HG03342 (cell line): Measurements from ENCODE around the gene BTBD19.
"Not testable (repeated sequence)": the region's sequence is repeated elsewhere in the genome, so short reads cannot be mapped to it uniquely, and the experiment has no call there.

ENCODE experiments used
- ATAC-seq: cut with Tn5 transposase; IDR thresholded peaks from one replicate; pipeline ENCODE4 v1.9.1; 2021; ENCODE audit warnings: mild to moderate bottlenecking, moderate library complexity; ENCODE audit not compliant: unreplicated experiment

The BTBD19 gene, protein sequence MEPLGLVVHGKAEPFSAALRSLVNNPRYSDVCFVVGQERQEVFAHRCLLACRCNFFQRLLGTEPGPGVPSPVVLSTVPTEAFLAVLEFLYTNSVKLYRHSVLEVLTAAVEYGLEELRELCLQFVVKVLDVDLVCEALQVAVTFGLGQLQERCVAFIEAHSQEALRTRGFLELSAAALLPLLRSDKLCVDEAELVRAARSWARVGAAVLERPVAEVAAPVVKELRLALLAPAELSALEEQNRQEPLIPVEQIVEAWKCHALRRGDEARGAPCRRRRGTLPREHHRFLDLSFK

DNA sequence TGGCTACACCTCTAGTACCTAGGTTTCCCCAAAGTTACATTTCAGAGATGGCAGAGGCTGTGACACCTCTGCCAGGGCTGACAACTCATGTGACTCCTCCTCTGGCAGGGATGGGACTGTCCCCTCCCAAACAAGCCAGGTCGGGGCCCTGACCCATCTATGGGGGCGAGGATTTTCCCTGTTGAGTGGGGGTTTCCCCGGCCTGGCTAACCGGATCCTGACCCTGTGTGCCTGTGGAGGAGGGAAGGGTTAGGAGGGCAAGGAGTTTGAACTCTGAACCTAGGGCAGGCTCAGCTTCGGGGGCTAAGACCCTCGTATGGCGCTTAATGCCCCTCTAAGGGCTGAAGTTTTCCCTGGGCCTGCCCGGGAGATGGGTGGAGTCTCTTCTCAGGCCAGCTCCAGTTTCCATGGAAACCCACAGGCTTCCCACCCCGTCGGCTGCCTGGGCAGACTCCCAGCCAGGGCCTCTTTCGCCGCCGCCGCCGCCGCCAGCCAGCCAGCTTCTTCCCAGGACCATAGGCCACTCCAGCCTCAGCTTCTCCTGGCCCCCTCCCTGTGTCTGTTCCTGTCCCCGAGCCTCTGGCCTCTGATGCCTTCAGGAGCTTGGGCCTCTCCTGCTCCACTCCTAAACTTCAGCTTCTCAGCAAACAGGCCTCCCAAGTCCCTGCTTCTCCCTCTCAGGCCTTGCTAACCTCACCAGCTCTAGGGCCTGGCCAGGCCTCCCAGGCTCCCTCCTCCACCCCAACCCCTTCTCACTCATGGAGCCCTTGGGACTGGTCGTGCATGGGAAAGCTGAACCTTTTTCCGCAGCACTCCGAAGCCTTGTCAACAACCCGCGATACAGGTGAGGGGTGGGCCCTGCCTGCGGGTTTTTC lies at the start of gene BTBD19:
TSS of gene BTBD19 (plus strand) at position 461 of the 875 bp plus-strand sequence. CDS start at position 759, 298 bp downstream.
- ATAC-seq, result no peak

DNA sequence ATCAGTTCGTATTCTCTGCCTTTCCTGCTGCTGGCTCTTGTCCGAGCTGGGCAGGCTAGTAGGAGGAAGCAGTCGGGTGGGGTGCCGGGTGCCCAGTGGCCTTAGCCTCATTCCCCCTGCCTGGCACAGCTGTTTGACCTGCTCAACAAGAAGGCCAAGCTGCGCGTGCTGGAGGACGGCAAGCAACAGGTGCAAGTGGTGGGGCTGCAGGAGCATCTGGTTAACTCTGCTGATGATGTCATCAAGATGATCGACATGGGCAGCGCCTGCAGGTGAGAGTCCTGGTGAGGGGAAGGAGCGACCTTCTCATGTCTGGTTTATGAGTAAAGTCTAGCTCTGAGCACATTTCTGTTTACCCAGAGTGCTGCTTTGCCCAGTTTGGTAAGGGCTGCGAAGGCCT lies 49.2 kb upstream of the BTBD19 start:
- no peak for ATAC-seq

DNA sequence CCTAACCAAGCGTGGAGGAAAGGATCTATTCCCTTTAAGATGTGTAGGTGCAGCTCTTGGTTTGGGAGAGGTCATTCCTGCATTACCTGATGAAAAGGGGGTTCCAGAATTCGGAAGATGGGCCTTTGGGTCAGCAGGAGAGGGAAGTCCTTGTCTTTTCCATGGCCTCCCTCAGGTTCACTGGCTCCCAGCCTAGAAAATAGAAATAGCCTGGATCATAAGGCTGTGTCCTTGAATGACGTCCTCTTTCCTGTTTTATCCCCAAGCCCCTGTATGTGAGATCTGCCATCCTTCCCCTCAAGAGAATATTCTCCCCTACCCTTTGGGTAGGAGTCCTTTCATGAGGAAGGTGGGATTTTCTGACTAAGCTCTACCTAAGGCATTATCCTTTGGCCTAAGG lies 47.4 kb upstream of the BTBD19 start:
- no peak for ATAC-seq

DNA sequence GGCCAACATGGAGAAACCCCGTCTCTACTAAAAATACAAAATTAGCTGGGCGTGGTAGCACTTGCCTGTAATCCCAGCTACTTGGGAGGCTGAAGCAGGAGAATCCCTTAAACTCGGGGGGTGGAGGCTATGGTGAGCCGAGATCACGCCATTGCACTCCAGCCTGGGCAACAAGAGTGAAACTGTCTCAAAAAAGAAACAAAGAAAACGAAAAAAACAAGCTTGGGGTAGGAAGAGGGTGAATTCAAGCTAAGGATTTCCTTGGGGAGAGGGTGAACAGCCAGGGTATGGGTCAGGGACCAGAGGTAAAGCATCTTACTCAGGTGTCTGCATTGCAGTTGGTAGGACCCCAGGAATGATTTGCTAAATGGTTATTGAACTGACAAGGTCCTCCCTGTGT lies 41.9 kb upstream of the BTBD19 start:
- ATAC-seq, result not testable (repeated sequence)

DNA sequence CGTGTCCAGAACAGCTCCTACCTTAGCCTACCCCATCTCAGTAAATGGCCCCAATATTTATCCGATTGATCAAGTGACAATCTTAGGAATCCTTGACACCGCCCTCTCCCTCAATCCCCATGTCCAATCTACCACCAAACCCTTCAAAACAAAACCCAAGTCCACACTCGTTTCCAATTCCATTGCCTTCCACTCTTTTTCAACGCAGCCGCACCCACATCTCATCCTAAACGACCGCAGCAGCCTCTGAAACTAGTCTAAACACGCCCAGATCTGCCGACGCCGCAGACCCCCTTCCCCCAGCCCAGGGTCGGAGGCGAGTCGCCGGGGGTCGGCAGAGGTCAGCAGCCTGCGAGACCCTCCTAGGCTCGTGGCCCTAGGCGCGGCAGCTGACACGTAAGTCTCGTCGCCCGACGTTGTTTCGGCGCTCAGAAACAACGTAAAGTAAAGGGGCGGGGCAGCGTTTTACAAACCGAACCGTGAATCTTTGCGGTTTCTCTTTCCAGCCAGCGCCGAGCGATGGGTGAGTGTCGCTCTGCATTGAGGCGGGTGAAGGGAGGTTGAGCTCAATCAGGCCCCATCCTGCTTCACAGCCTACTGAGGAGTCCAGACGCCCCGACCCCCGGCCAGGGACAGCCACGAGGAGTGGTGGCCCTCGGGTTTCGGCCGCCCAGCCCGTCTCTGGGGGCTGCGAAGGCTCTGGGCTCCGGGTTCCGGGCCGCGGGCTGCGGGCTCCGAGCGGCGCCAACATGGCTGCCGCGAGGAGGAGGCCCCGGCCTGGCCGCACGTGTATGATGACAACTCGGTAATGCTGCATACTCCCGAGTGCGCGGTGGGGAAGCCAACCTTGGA lies 33.0 kb upstream of the BTBD19 start, which contains the start of gene RPS8:
TSS of gene RPS8 (plus strand) at position 463 of the 852 bp plus-strand sequence. CDS start at position 520, 57 bp downstream.
- ATAC-seq, result peak; percentile 75

DNA sequence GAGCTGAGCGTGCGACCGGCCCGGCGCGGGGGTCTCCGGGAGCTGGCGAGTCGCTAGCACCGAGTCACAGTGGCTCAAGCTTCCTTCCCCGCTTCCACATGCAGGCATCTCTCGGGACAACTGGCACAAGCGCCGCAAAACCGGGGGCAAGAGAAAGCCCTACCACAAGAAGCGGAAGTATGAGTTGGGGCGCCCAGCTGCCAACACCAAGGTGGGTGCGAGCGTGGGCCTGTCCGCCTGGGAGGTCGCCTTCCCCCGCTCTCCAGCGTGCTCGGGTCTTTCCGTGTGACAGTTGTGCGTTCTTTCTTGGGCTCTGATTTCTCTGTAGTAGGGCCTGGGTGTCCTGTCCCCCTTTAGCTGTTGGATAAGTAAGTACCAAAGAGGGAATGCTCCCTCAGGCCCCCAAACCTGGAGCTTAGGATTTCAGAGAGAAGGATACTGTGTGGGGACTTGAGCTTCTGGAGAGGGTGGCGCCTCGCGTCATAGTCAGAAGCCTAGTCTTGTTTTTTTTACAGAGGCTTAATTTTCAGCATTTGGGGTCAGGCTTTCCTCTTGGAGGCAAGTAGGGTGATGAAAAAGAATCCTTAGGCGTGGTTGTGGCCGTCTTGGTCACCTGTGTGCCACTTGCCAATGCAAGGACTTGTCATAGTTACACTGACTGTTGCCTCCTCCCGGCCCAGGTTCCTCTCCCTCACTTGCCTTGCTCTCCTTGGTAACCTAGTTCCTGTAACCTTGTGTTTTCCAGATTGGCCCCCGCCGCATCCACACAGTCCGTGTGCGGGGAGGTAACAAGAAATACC lies 32.2 kb upstream of the BTBD19 start:
- no peak for ATAC-seq

DNA sequence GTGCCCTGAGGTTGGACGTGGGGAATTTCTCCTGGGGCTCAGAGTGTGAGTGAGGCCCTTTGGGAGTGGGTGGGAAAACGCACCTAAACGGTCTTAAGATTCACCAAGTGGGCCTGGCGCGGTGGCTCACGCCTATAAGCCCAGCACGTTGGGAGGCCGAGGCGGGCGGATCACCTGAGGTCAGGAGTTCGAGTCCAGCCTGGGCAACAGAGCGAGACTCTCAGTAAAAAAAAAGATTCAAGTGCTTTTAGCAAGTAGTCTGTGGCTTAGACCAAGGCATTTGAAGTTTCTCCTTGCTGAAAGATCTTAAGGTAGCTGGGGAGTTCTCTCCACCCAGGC lies 31.6 kb upstream of the BTBD19 start:
- no peak for ATAC-seq

DNA sequence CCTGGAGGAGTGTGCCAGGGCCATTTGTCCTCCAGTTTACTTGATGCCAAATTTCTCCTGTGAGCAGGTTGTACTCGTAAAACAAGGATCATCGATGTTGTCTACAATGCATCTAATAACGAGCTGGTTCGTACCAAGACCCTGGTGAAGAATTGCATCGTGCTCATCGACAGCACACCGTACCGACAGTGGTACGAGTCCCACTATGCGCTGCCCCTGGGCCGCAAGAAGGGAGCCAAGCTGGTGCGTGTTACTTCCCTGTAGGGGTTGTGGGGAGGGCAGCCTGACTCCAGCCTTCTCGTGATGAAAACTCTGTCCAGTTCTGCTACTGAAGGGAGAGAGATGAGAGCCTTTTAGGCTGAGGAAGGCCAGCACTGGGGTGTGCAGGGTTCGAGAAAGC lies 30.8 kb upstream of the BTBD19 start:
- no peak for ATAC-seq

DNA sequence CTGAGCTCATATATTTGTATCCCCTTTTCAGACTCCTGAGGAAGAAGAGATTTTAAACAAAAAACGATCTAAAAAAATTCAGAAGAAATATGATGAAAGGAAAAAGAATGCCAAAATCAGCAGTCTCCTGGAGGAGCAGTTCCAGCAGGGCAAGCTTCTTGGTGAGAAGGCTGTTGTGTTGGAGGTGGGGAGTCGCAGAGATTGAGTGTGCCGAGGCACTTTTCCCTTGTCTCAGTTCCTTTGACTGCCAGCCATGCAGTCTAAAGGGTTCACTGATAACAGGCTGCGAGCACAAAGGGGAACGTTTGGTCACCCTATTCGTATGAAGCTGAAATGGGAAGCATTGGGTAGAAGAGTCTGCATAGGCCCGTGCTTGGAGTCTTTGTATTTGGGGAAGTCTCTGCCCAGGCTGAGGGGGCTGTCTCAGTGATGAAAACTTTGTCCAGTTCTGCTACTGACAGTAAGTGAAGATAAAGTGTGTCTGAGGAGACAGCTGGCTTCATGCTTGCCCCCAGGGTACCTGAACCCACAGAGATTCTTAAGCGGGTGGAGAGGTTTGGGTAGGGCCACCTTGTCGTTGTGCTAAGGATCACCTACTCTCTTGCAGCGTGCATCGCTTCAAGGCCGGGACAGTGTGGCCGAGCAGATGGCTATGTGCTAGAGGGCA lies 30.2 kb upstream of the BTBD19 start:
- no peak for ATAC-seq

DNA sequence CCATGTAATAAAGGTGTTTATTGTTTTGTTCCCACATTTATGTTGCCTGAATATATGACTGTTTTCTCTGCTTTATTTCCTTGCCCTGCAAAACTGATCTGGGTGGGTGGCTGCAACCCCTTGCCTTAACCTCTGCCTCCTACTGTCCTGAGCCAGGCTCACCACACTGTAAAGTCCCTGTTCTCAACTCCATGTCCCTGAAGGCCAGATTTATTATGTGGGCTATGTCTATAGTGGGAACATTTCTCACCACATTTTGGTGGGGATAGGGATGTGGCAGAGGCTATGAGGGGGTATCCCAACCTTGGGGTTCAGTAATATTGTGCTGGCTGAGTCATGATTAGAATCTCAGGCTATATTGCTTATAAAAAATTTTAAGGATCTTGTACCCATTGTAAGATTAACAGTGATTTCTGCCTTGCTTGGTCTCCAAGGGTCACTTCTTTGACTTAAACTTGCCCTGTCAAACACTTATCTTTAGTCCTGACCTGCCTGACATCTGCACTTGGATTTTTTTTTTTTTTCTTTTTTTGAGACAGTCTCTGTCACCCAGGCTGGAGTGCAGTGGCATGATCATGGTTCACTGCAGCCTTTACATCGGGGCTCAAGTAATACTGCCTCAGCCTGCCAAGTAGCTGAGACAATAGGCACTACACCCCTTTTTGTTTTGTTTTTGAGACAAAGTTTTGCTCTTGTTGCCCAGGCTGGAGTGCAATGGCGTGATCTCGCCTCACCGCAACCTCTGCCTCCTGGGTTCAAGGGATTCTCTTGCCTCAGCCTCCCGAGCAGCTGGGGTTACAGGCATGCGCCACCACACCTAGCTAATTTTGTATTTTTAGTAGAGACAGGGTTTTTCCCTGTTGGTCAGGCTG lies 29.4 kb upstream of the BTBD19 start:
- ATAC-seq, result no peak

DNA sequence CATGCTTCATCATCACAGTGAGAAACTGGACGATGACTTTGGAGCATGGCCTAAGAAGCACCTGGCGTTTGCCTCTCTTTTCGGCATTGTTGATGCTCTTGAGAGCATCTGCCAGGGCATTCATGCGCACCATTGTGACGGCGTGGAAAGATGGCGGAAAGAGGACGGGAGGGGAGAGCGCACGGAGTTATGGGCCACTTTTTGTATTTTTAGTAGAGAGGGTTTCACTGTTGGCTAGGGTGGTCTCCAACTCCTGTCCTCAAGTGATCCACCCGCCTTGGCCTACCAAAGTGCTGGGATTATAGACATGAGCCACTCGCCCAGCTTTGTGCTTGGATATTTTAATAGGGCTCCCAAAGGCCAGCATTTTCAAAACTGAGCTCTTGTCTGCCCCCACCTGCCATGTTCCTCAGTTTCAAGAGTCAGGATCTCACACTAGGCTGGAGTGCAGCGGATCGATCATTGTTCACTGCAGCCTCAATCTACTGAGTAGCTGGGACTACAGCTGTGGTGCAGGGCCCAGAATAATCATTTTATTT lies 27.7 kb upstream of the BTBD19 start:
- ATAC-seq, result no peak

DNA sequence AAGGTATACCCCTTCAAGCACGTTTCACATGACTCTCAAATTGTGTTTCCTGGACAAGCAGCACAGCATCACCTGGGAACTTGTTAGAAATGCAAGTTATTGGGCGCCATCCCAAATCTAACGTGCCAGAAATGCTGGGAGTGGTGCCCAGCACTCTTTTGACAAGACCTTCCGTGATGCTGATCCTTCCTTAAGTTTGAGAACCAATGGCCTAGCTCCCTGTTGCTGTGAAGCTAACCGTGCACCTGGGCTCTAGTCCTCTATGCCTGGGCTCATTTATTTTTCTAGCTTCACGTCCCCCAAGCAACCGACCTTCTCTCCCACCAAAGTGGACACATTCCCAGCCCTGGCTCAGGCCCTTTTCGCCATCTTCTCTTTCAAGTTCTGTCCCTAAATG lies 24.6 kb upstream of the BTBD19 start:
- ATAC-seq, result no peak

DNA sequence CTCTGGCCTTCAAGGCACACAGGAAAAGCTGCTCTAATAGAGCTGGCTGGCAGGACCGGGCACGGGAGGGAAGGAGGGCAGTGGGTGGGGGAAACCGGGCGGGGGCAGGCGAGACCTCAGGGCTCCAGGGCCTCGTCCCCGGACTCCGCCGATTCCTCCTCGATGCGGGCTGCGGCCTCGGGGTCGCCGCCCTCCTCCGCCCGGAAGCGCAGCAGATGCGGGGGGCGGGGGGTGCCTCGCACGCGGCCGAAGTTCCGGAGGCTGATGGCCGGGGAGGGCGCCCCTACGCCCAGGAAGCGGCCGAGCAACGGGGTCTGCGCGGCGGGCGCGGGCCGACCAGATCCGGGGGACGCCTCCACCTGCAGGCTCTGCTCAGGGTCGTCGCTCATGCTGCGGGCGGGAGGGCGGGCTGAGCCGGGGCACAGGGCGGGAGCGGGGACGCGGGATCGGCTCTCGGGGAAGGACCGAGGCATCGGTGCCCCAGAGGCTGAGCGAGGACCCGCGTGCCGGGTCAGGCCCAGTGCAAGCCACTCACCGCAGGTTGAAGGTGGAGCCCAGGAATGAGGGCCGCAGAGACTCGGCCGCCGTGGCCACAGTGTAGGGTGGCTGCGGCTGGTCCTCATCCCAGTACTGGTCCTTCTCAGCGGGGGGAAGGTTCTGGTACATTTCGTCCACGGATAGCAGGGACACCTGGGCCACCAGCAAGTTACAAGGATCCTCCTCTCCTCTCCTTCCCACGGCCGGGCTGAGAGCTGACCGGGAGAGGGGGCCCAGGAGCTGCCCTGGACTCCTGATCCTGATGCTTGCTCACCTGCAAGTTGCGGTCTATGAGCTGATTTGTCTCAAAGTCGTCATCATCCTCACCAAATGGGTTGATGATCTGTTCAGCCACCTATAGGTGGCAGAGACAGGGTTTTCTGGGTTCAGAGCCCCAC lies 24.0 kb upstream of the BTBD19 start:
- no peak for ATAC-seq

DNA sequence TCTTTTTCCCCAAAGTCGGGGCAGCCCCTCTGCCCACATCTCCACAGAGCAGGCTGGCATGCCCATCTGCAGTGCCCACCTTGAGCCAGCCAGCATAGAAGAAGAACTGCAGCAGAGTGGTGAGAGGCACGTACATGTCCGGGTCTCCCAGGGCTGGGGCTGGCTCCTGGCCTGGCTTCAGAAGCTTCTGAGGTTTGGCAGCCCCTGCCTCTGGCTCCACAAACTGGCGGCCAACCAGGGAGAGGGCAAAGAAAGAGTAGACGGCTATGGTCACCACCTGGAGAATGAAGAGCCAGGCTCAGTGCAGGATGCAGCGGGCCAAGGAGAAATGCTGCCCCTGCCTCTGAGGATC lies 23.3 kb upstream of the BTBD19 start:
- no peak for ATAC-seq

DNA sequence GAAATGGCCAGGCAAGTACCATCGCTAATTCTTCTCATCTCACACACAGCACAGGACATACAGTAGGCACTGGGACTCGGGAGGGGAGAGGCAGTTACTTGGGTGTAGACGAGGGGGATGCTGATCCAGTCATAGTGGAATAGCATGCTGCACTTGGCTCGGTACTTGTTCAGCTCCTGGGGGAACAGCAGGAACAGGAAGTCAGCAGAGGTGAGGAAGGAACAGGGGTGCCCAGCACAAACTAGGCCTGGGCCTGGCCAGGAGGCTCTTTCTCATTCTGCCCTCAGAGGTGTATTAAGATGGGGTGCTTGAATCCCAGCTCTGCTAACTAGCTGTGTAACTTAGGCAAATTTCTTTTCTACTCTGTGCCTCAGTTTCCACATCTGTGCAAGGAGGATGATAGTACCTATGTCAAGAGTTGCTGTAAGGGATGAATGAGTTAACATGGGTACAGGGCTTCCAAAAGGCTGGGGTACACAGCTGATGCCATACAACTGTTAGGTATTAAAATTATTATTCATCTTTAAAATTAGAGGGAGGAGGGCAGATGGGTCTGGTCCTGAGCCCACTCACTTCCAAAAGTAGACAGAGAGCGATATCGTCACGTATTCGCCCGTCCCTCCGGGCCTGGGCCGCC lies 22.7 kb upstream of the BTBD19 start:
- no peak for ATAC-seq

DNA sequence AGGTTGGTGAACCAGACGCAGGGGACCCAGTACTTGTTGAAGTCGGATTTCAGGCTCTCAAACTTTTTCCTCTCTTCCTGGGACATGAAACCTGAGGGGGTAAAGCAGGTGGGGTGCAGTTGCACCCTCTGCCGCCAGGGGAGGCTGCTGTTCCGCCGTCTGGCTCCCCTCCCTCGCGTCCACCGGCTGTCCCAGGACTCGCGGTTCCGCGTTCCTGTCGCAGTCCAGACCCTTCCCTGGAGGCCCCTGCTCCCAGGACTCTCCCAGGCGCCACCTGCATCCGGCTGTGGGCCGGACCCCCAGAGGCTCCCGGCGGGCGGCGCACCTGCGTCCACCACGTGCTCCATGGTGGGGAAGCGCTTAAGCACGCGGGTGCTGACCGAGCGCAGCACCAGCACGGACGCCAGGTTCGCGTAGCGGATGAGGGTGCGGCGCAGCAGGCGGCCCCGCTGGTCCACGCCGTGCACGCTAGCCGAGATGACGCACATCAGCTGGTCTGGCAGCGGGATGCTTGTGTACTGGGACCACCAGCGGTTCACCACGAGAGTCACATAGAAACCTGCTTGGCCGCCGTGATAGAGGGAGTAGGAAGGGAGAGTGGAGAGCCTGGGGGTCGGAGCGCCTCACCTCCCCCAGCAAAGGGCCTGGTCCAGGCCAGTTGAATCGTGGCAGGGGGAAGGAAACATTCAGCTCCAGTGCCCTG lies 22.0 kb upstream of the BTBD19 start:
- no peak for ATAC-seq
